H9 (cell line): ENCODE data around the gene GP1BA. TPM values are rescaled to one million over a fixed set of nuclear protein-coding genes. Genes with fewer than 3 reads are reported as not detected.

Source experiments
- DNase-seq: peaks from one replicate; pipeline ENCODE4 v3.0.0-alpha.2; 2017
- H2AFZ ChIP-seq: one replicate; pipeline ENCODE4 v1.6.1; 2013; ENCODE audit warnings: mild to moderate bottlenecking, low read length, control low read depth, moderate library complexity
- H2AK5ac ChIP-seq: 2 replicates; pipeline ENCODE4 v1.6.1; 2013; ENCODE audit warnings: low read length, control low read depth, mixed read lengths; ENCODE audit not compliant: insufficient read length
- H2BK120ac ChIP-seq: one replicate; pipeline ENCODE4 v1.6.1; 2013; ENCODE audit warnings: low read depth, mild to moderate bottlenecking, low read length, control low read depth, inconsistent platforms; ENCODE audit not compliant: poor library complexity, severe bottlenecking
- H2BK12ac ChIP-seq: 2 replicates; pipeline ENCODE4 v1.6.1; 2013; ENCODE audit warnings: low read length, control low read depth, mixed read lengths, low read depth; ENCODE audit not compliant: insufficient read length
- H2BK15ac ChIP-seq: 2 replicates; pipeline ENCODE4 v1.6.1; 2013; ENCODE audit warnings: low read depth, low read length, control low read depth
- H2BK20ac ChIP-seq: one replicate; pipeline ENCODE4 v1.6.1; 2013; ENCODE audit warnings: low read depth, mild to moderate bottlenecking, low read length, control low read depth, inconsistent platforms; ENCODE audit not compliant: poor library complexity, severe bottlenecking
- H2BK5ac ChIP-seq: 2 replicates; pipeline ENCODE4 v1.6.1; 2013; ENCODE audit warnings: low read length, control low read depth, mixed read lengths; ENCODE audit not compliant: insufficient read length
- H3K14ac ChIP-seq: 2 replicates; pipeline ENCODE4 v1.6.1; 2013; ENCODE audit warnings: low read length, control low read depth; ENCODE audit not compliant: insufficient read depth
- H3K18ac ChIP-seq: 2 replicates; pipeline ENCODE4 v1.6.1; 2013; ENCODE audit warnings: low read depth, mild to moderate bottlenecking, mixed read lengths, low read length, control low read depth; ENCODE audit not compliant: insufficient read length
- H3K23ac ChIP-seq: 2 replicates; pipeline ENCODE4 v1.6.1; 2013; ENCODE audit warnings: low read length, control low read depth, mixed read lengths, low read depth; ENCODE audit not compliant: insufficient read length
- H3K23me2 ChIP-seq: 2 replicates; pipeline ENCODE4 v1.6.1; 2013; ENCODE audit warnings: low read depth, mild to moderate bottlenecking, mixed read lengths, low read length, control low read depth; ENCODE audit not compliant: insufficient read length, poor library complexity, severe bottlenecking
- H3K27ac ChIP-seq: 2 replicates; pipeline ENCODE4 v1.5.1; 2013; ENCODE audit warnings: low read length, control low read depth, mixed read lengths, low read depth; ENCODE audit not compliant: insufficient read length
- H3K27me3 ChIP-seq: 2 replicates; pipeline ENCODE4 v1.6.1; 2013; ENCODE audit warnings: low read length, control low read depth, inconsistent platforms; ENCODE audit not compliant: insufficient read depth
- H3K4ac ChIP-seq: 2 replicates; pipeline ENCODE4 v1.6.1; 2013; ENCODE audit warnings: low read depth, mild to moderate bottlenecking, control low read depth, inconsistent platforms, low read length, moderate library complexity
- H3K4me1 ChIP-seq: 2 replicates; pipeline ENCODE4 v1.6.1; 2013; ENCODE audit warnings: low read length, control low read depth, inconsistent platforms; ENCODE audit not compliant: insufficient read depth
- H3K4me2 ChIP-seq: 2 replicates; pipeline ENCODE4 v1.6.1; 2013; ENCODE audit warnings: low read length, control low read depth, mixed read lengths; ENCODE audit not compliant: insufficient read length, insufficient read depth
- H3K56ac ChIP-seq: 2 replicates; pipeline ENCODE4 v1.6.1; 2013; ENCODE audit warnings: low read depth, mild to moderate bottlenecking, mixed read lengths, low read length, control low read depth; ENCODE audit not compliant: insufficient read length
- H3K79me1 ChIP-seq: 2 replicates; pipeline ENCODE4 v1.6.1; 2013; ENCODE audit warnings: low read depth, mild to moderate bottlenecking, moderate library complexity, low read length, control low read depth, inconsistent platforms; ENCODE audit not compliant: insufficient read depth, poor library complexity, severe bottlenecking
- H3K79me2 ChIP-seq: 2 replicates; pipeline ENCODE4 v1.6.1; 2013; ENCODE audit warnings: low read length, control low read depth, inconsistent platforms; ENCODE audit not compliant: insufficient read depth
- H3K9ac ChIP-seq: 2 replicates; pipeline ENCODE4 v1.6.1; 2013; ENCODE audit warnings: low read length, control low read depth, mixed read lengths; ENCODE audit not compliant: insufficient read length; ENCODE audit errors: extremely low read depth
- H3K9me3 ChIP-seq: one replicate; pipeline ENCODE4 v1.6.1; 2013; ENCODE audit warnings: low read depth, low read length, inconsistent platforms; ENCODE audit not compliant: control insufficient read depth
- H3T11ph ChIP-seq: one replicate; pipeline ENCODE4 v1.6.1; 2013; ENCODE audit warnings: mild to moderate bottlenecking, low read length, control low read depth, inconsistent platforms
- H4K20me1 ChIP-seq: one replicate; pipeline ENCODE4 v1.6.1; 2013; ENCODE audit not compliant: control insufficient read depth, insufficient read length, insufficient read depth
- H4K5ac ChIP-seq: 2 replicates; pipeline ENCODE4 v1.6.1; 2013; ENCODE audit warnings: low read depth, mild to moderate bottlenecking, mixed read lengths, low read length, control low read depth; ENCODE audit not compliant: insufficient read length
- H4K8ac ChIP-seq: replicated peaks from 2 replicates; pipeline ENCODE4 v1.6.1; 2013; ENCODE audit warnings: low read length, control low read depth, mixed read lengths, low read depth; ENCODE audit not compliant: insufficient read length
- H4K91ac ChIP-seq: 2 replicates; pipeline ENCODE4 v1.6.1; 2013; ENCODE audit warnings: low read depth, mild to moderate bottlenecking, moderate library complexity, mixed read lengths, low read length, control low read depth; ENCODE audit not compliant: insufficient read length
- H3K27ac Mint-ChIP-seq, 3 experiments: 2 replicates in 2 of 3; 3 replicates in 1 of 3; pipeline ENCODE4 v1.8.0; 2020 to 2021; ENCODE audit warnings: mixed read lengths in 3 of 3, mild to moderate bottlenecking in 1 of 3, moderate library complexity in 1 of 3
- H3K27me3 Mint-ChIP-seq: 2 replicates; pipeline ENCODE4 v1.8.0; 2021; ENCODE audit warnings: low read depth, mild to moderate bottlenecking, moderate library complexity, mixed read lengths
- H3K36me3 Mint-ChIP-seq, 3 experiments: 2 replicates in 2 of 3; 3 replicates in 1 of 3; pipeline ENCODE4 v1.8.0; 2020 to 2021; ENCODE audit warnings: low read depth in 3 of 3, mixed read lengths in 3 of 3; ENCODE audit not compliant: insufficient read depth in 1 of 3
- H3K4me1 Mint-ChIP-seq, 2 experiments: 2 replicates each; pipeline ENCODE4 v1.8.0; 2020; ENCODE audit warnings: mixed read lengths in 2 of 2
- H3K4me3 Mint-ChIP-seq, 2 experiments: 2 replicates in 1 of 2; 3 replicates in 1 of 2; pipeline ENCODE4 v1.8.0; 2020 to 2021; ENCODE audit warnings: mild to moderate bottlenecking in 2 of 2, mixed read lengths in 2 of 2, moderate library complexity in 1 of 2
- H3K9me3 Mint-ChIP-seq, 2 experiments: 2 replicates in 1 of 2; 3 replicates in 1 of 2; pipeline ENCODE4 v1.8.0; 2020; ENCODE audit warnings: mild to moderate bottlenecking in 2 of 2, mixed read lengths in 2 of 2, moderate library complexity in 1 of 2
- CTCF ChIP-seq: fragments of 200-600 bp; sonication (generic); conservative IDR thresholded peaks from 3 replicates; pipeline ENCODE4 v1.8.0; 2021; ENCODE audit warnings: antibody characterized with exemption, mild to moderate bottlenecking
- WGBS: extraction: QIAGEN DNeasy Blood & Tissue Kit; methylation state at CpG from one replicate; pipeline ENCODE4 v1.1.7; 2013; ENCODE audit warnings: missing lambda C conversion rate, low lambda C conversion rate, mixed read lengths; ENCODE audit not compliant: insufficient read length; ENCODE audit errors: extremely low coverage; 5-methylcytosine and 5-hydroxymethylcytosine counted together
- total RNA-seq: library from RNA; stranded (reverse); gene quantifications from 2 replicates; pipeline ENCODE4 v1.2.1, GENCODE V29; 2021

Gene GP1BA
- total RNA-seq, 1 experiment from 2014 or later: not detected

- Mint-ChIP-seq H3K27ac (no peak overlapping the region), H3K4me3 (no peak overlapping the region), H3K4me1 (peaks cover 23 to 24% of the 10 kb centered on the region in 2 experiments), H3K9me3 (peaks cover 0 to under 1% of the 10 kb centered on the region in 2 experiments; a peak in 1 of 5 replicates), H3K36me3 (peaks cover 10 to 28% (median 26%) of the 10 kb centered on the region in 3 experiments; a peak in 6 of 7 replicates), H3K27me3 (no peaks in the 10 kb centered on the region; the same call in 1 of the 2 replicates)
- Histone ChIP-seq H3K79me1 (no peaks in the 10 kb centered on the region), H3K27ac (no peak overlapping the region), H2BK5ac (no peak overlapping the region), H2AFZ (no peak overlapping the region), H3K27me3 (no peaks in the 10 kb centered on the region), H4K91ac (no peak overlapping the region), H3K79me2 (no peaks in the 10 kb centered on the region; the same call in 1 of the 2 replicates), H3K56ac (no peak overlapping the region), H2BK20ac (no peak overlapping the region), H3K18ac (no peak overlapping the region), H2BK120ac (no peak overlapping the region), H3K9me3 (no peaks in the 10 kb centered on the region), H3T11ph (no peak overlapping the region), H4K5ac (no peak overlapping the region), H3K4me2 (no peak overlapping the region), H2BK12ac (no peak overlapping the region), H3K14ac (no peak overlapping the region), H3K23ac (no peak overlapping the region), H4K20me1 (no peaks in the 10 kb centered on the region), H3K9ac (no peak overlapping the region), H2BK15ac (no peak overlapping the region), H3K23me2 (no peaks in the 10 kb centered on the region), H3K4ac (no peak overlapping the region), H2AK5ac (no peak overlapping the region), H3K4me1 (peaks cover 3% of the 10 kb centered on the region; the same call in 1 of the 2 replicates), H4K8ac (no peak overlapping the region)
- no peak for TF ChIP-seq CTCF
- no peak for DNase-seq
- no CpG with 5 or more reads among the region's 3 CpGs for WGBS
These were observed 26.0 kb downstream of the GP1BA start for GRCh38 chr17:4958102-4958501.
